Cortex of kidney (tissue), 1 donor: ENCODE results near the gene ACOT2.
"Not testable (repeated sequence)": the region's sequence is repeated elsewhere in the genome, so short reads cannot be mapped to it uniquely, and the experiment has no call there.

ENCODE experiments used
- DNase-seq: peaks from one replicate; lab custom pipeline; 2025; lab: John Stamatoyannopoulos, UW

The ACOT2 gene, protein sequence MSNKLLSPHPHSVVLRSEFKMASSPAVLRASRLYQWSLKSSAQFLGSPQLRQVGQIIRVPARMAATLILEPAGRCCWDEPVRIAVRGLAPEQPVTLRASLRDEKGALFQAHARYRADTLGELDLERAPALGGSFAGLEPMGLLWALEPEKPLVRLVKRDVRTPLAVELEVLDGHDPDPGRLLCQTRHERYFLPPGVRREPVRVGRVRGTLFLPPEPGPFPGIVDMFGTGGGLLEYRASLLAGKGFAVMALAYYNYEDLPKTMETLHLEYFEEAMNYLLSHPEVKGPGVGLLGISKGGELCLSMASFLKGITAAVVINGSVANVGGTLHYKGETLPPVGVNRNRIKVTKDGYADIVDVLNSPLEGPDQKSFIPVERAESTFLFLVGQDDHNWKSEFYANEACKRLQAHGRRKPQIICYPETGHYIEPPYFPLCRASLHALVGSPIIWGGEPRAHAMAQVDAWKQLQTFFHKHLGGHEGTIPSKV

DNA sequence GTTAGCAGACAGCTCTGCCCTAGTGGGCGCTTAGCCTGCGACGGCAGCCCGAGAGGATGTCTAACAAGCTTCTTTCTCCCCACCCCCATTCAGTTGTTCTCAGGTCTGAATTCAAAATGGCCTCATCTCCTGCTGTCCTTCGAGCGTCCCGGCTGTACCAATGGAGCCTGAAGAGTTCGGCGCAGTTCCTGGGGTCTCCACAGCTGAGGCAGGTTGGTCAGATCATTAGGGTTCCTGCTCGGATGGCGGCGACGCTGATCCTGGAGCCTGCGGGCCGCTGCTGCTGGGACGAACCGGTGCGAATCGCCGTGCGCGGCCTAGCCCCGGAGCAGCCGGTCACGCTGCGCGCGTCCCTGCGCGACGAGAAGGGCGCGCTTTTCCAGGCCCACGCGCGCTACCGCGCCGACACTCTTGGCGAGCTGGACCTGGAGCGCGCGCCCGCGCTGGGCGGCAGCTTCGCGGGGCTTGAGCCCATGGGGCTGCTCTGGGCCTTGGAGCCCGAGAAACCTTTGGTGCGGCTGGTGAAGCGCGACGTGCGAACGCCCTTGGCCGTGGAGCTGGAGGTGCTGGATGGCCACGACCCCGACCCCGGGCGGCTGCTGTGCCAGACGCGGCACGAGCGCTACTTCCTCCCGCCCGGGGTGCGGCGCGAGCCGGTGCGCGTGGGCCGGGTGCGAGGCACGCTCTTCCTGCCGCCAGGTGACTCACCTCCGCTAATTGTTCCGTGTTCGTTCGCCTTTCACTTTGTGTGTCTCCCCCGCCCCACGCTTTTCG, at the start of gene ACOT2:
ACOT2 (plus strand) TSS at position 29 of the 774 bp plus-strand sequence; CDS start at position 57, 28 bp downstream.
- not testable (repeated sequence) for DNase-seq

DNA sequence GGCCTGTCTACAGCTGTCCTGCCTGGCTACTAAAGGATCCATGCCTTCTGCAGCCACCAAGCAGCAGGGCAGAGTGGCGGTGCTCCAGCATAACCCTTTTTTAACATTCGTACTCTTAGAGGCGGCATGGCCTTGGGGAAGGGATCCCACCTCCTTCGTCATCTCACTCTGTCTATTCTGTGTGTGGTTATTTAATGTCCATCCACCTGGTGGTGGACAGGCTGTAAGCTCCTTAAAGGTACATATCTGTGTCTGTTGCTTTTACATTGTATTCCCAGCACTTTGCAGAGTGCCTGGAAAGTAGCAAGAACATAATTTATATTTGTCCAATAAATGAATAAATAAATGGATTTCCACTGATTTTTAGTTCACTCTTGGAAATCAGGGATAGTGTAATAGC, 47.8 kb upstream of the ACOT2 start:
- no peak for DNase-seq

- no peak for DNase-seq
Measured at GRCh38 chr14:73524493-73524892, 44.5 kb upstream of the ACOT2 start.

DNA sequence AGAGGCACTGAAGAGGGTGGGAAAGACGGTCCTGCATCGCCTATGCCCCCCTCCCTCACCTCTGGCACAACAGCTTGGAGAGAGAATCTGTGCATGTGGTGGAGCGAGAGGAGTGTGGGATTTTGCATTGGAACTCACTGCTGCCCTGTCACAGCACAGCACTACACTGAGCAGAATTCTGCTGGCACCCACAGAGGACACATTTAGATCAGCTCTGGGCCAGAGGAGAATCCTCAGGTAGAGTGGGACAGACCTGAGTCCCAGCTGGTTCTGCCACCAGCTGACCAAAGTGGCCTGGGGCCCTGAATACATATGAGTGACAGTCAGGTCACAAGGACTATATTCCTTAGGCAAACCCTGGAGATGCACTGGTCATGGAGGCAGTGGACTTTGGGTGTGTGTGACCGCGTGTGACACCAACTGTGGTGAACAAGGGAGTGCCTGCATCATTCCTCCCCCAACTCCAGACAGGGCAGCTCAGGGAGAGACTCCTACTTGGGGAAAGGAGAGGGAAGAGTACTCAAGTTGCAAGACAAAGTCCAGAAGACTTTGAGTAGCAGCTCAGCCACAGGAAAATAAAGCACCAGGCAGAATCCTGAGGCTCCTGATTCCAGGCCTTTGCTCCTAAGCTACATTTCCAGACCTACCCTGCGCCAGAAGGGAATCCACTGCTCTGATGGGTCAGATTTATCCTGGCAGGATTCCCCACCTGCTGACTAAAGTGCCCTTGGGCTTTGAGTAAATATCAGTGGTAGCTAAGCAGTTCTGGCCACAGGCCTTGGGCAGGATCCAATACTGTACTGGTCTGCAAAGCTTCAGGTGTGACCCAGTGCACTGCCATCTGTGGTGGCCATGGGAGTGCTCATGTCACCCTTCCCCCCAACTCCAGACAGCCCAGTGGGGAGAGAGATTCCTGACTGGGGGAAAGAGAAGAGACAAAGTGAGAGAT, 42.7 kb upstream of the ACOT2 start:
- no peak for DNase-seq

DNA sequence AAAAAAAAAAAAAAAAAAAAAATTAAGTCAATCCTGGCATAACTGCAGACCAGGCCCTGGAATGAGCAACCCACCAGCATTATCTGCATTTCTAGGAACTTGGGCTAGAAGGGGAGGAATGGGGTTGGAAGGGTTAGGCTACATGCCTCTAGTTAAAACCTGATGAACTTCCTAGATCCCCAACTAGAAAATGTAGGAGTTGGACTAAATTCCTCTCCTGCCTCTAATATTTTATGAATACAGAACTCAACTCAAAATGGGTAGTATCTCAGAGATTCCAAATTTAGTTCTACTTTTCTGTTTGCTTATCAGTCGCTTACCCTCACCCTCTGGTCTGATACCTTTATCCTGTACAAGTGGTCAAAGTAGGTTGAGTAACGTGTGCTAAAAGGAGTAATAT, 39.7 kb upstream of the ACOT2 start:
- not testable (repeated sequence) for DNase-seq

DNA sequence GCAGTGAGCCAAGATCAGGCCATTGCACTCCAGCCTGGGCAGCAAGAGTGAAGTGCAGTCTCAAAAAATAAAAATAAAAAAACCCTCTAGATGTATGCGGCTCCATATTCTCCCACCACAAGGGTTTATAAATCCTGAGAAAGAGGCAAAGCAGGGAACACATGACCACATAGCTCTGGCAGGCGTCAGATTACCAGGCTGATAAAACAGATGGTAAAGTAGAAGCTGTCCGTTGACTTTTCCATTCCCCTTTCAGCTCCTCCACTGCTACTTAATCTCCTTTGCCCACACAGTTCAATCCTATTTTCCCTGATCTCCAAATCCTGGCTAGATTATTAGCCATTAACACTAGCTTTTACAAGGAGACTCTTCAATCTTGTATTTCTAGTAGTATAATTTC, 37.0 kb upstream of the ACOT2 start:
- DNase-seq = not testable (repeated sequence)

DNA sequence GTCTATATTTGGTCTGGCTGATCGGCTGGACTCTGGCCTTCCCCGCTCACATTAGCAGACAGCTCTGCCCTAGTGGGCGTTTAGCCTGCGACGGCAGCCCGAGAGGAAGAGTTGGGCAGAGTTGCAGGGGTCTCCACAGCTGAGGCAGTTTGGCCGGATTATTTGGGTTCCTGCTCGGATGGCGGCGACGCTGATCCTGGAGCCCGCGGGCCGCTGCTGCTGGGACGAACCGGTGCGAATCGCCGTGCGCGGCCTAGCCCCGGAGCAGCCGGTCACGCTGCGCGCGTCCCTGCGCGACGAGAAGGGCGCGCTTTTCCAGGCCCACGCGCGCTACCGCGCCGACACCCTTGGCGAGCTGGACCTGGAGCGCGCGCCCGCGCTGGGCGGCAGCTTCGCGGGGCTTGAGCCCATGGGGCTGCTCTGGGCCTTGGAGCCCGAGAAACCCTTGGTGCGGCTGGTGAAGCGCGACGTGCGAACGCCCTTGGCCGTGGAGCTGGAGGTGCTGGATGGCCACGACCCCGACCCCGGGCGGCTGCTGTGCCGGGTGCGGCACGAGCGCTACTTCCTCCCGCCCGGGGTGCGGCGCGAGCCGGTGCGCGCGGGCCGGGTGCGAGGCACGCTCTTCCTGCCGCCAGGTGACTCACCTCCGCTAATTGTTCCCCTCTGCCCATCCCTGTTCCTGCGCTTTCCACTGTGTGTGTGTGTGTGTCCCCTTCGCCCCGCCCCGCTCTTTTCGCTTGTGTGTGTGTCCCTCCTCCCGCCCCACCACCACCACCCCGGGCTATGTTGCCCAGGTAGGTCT, 31.6 kb upstream of the ACOT2 start:
- DNase-seq = not testable (repeated sequence)

- not testable (repeated sequence) for DNase-seq
Measured at GRCh38 chr14:73539017-73539416, 30.0 kb upstream of the ACOT2 start.

GRCh38 chr14:73542961-73543360, 26.1 kb upstream of the ACOT2 start:
- DNase-seq = not testable (repeated sequence)

DNA sequence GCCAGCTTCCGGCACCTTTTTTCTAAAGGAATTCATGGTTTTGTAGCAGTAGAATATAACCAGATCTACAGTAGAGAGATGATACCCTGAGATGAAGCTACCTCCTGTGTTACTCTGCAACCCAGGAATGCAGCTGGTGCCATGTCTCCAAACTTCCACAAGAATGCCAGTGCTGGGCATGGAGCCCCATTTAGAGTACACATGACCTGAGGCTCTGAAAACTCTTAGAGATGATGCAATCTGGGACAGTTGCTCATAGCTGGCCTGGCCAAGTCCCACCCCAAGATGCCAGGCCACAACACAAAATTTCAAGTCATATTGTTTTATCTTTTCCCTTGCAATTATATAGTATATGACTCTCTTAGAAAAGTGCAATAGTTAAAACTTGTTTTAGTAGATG, 23.7 kb upstream of the ACOT2 start:
- not testable (repeated sequence) for DNase-seq

- DNase-seq = not testable (repeated sequence)
Measured at GRCh38 chr14:73549097-73549496, 19.9 kb upstream of the ACOT2 start.

DNA sequence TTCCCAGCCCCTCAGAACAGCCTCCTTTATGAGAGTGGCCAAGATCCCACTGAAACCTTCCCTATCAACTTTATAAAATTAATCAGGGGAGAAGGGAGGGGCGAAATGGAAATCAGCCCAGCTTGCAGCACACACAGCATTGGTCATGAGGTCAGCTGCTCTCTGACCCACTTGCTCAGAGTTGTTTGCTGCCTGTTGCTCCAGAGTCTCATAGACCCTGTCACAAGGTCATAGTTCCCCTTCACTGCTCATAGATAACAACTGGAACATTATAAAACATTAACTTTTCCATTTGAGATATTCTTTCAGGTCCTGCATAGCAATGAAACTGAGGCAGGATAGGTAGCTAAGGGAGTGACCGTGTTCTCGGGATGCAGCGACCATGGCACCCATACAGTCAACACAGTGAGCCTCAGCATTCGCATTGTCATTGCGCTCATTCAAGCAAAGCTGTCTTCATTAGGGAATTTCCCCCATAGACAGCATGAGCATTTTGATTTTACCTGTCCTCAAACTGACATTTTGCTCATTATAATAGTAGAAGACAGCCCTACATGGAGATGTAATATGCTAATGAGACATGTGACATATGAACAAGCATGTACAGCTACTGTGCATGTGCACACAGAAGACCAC, 19.0 kb upstream of the ACOT2 start:
- not testable (repeated sequence) for DNase-seq

DNA sequence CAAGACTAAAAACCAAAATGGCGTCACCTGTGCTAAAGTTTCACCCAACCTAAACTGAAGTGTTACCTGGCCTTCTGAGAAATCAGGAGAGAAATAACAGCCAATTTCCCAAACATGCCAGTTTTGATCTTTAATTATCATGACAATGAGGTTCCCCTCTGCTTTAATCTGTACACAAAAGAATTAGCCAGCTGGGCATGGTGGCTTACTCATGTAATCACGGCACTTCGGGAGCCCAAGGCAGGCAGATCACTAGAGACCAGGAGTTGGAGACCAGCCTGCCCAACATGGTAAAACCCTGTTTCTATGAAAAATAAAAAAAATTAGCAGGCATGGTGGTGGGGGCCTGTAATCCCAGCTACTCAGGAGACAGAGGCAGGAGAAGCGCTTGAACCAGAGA, 15.2 kb upstream of the ACOT2 start:
- no peak for DNase-seq

- not testable (repeated sequence) for DNase-seq
Measured at GRCh38 chr14:73557201-73557600, 11.8 kb upstream of the ACOT2 start.

DNA sequence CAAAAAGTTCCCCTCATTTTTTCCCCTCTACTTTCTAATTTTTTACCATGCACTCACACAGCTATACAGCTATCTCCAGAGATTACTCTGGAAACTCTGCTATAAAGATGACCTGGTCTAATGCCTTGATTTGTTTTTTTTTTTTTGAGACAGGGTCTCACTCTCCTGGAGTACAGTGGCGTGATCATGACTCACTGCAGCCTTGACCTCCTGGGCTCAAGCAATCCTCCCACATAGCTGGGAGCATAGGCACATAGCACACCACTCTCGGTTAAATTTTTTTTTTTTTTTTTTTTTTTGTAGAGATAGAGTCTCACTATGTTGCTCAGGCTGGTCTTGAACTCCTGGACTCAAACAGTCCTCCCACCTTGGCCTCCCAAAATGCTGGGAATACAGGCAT, 10.8 kb upstream of the ACOT2 start:
- DNase-seq = not testable (repeated sequence)

- DNase-seq = not testable (repeated sequence)
Measured at GRCh38 chr14:73562256-73562655, 6.8 kb upstream of the ACOT2 start.

GRCh38 chr14:73562696-73563095, 6.3 kb upstream of the ACOT2 start:
- not testable (repeated sequence) for DNase-seq

DNA sequence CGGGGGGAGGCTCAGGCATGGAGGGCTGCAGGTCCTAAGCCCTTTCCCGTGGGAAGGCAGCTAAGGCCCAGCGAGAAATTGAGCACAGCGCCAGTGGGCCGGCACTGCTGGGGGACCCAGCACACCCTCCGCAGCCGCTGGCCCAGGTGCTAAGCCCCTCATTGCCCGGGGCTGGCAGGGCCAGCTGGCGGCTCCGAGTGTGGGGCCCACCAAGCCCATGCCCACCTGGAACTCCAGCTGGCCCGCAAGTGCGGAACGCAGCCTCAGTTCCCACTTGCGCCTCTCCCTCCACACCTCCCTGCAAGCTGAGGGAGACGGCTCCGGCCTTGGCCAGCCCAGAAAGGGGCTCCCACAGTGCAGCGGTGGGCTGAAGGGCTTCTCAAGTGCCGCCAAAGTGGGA, 2.6 kb upstream of the ACOT2 start:
- DNase-seq = not testable (repeated sequence)

- DNase-seq = not testable (repeated sequence)
Measured at GRCh38 chr14:73566935-73567334, 2.1 kb upstream of the ACOT2 start.

DNA sequence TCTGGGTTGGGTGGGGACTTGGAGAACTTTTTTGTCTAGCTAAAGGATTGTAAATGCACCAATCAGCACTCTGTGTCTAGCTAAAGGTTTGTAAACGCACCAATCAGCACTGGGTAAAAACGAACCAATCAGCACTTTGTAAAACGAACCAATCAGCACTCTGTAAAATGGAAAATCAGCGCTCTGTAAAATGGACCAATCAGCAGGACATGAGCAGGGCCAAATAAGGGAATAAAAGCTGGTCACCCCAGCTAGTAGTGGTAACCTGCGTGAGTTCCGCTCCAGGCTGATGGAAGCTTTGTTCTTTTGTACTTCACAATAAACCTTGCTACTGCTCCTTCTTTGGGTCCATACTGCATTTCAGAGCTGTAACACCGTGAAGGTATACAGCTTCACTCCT, 1.7 kb upstream of the ACOT2 start:
- DNase-seq = no peak
